ENCODE data around the gene VSX2. TPM values are rescaled to one million over a fixed set of nuclear protein-coding genes. Genes with fewer than 3 reads are reported as not detected.

The VSX2 gene
- total RNA-seq, 1 experiment from 2014 or later, result not detected

DNA sequence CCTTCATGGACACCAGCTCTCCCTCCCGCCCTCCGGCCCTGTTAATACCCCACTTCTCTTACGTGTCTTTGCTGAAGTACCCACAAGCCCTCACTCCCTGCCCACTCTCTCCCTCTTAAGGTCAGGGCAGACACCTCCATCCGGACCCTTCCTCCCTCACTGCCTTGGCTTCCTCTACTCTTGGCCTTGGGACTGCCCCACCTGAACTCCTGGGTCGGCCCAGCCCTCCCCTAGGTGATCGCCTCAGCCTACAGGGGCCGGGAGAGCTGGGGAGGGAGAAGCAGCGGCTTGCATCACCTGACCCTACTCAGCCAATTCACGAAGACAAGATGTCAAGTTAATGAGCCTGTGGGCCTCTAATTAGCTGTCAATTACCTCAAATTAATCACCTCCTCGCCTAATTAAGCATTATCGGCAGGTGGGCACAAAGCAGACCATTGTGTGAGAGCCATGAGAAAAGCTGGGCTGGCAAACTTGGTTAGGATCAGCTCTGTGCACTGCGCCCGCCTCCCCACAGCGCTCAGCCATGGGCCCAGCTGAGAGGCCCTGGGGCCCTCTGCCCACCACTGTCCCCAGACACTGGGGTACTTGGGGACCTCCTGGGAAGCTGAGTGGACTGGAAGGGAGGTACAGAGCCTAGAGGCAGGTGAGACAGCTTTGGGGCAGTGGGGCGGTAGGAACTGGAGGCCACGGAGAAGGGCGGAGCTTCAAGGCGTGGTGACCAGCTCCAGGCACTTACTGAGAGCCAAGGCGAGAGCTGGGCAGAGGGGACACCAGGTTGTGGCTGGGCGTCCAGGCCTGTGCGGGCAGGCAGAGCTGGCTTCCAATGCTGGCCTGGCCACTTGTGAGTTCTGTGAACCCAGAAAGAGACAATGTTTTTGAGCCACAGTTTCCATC is 25.1 kb upstream of the VSX2 start:
- WGBS (ENCODE audit: extremely low coverage, insufficient read length, low lambda C conversion rate), result no CpG with 5 or more reads among the region's 21 CpGs
- H3K23me2 ChIP-seq (ENCODE audit: insufficient read length, low read depth, low read length, poor library complexity, severe bottlenecking), result no peaks in the 10 kb centered on the region
- H3K4me3 Mint-ChIP-seq, result no peak overlapping the region
- H3K36me3 Mint-ChIP-seq (ENCODE audit: insufficient read depth in 1 of 3, low read depth in 3 of 3), result no peaks in the 10 kb centered on the region
- no peak overlapping the region for H3K23ac ChIP-seq (ENCODE audit: insufficient read length, low read depth, low read length)
- no peaks in the 10 kb centered on the region for H3K9me3 ChIP-seq (ENCODE audit: control insufficient read depth, low read depth, low read length)
- peak overlapping the region in 1 of 3 experiments; percentile 50; a peak in 2 of 7 replicates for H3K27ac Mint-ChIP-seq
- H2BK12ac ChIP-seq (ENCODE audit: insufficient read length, low read depth, low read length), result no peak overlapping the region
- no peak overlapping the region for H2BK15ac ChIP-seq (ENCODE audit: low read depth, low read length)
- no peak overlapping the region for H2BK5ac ChIP-seq (ENCODE audit: insufficient read length, low read length)
- H3K9ac ChIP-seq (ENCODE audit: extremely low read depth, insufficient read length, low read length), result no peak overlapping the region
- TF ChIP-seq, protein P1, sequence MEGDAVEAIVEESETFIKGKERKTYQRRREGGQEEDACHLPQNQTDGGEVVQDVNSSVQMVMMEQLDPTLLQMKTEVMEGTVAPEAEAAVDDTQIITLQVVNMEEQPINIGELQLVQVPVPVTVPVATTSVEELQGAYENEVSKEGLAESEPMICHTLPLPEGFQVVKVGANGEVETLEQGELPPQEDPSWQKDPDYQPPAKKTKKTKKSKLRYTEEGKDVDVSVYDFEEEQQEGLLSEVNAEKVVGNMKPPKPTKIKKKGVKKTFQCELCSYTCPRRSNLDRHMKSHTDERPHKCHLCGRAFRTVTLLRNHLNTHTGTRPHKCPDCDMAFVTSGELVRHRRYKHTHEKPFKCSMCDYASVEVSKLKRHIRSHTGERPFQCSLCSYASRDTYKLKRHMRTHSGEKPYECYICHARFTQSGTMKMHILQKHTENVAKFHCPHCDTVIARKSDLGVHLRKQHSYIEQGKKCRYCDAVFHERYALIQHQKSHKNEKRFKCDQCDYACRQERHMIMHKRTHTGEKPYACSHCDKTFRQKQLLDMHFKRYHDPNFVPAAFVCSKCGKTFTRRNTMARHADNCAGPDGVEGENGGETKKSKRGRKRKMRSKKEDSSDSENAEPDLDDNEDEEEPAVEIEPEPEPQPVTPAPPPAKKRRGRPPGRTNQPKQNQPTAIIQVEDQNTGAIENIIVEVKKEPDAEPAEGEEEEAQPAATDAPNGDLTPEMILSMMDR (conservative IDR thresholded peaks at IDR 0.05), result no peak
- no peak overlapping the region for H3T11ph ChIP-seq (ENCODE audit: low read length)
- H3K79me2 ChIP-seq (ENCODE audit: insufficient read depth, low read length), result no peaks in the 10 kb centered on the region
- peaks cover 50% of the 10 kb centered on the region for H3K27me3 Mint-ChIP-seq (ENCODE audit: low read depth)
- H3K79me1 ChIP-seq (ENCODE audit: insufficient read depth, low read depth, low read length, poor library complexity, severe bottlenecking), result no peaks in the 10 kb centered on the region
- no peaks in the 10 kb centered on the region for H4K20me1 ChIP-seq (ENCODE audit: control insufficient read depth, insufficient read depth, insufficient read length)
- H2BK120ac ChIP-seq (ENCODE audit: low read depth, low read length, poor library complexity, severe bottlenecking), result no peak overlapping the region
- H4K91ac ChIP-seq (ENCODE audit: insufficient read length, low read depth, low read length), result no peak overlapping the region
- peaks cover 5 to 10% of the 10 kb centered on the region in 2 experiments; a peak in 3 of 4 replicates for H3K4me1 Mint-ChIP-seq
- H4K8ac ChIP-seq (replicated peaks; ENCODE audit: insufficient read length, low read depth, low read length), result no peak overlapping the region
- H4K5ac ChIP-seq (ENCODE audit: insufficient read length, low read depth, low read length), result no peak overlapping the region
- DNase-seq, result no peak
- no peaks in the 10 kb centered on the region; the same call in 1 of the 2 replicates for H3K4me1 ChIP-seq (ENCODE audit: insufficient read depth, low read length)
- H3K9me3 Mint-ChIP-seq, result no peaks in the 10 kb centered on the region
- H2AFZ ChIP-seq (ENCODE audit: low read length), result no peak overlapping the region
- H3K4ac ChIP-seq (ENCODE audit: low read depth, low read length), result no peak overlapping the region
- no peak overlapping the region for H3K4me2 ChIP-seq (ENCODE audit: insufficient read depth, insufficient read length, low read length)
- H3K27me3 ChIP-seq (ENCODE audit: insufficient read depth, low read length), result no peaks in the 10 kb centered on the region; the same call in 1 of the 2 replicates
- H3K27ac ChIP-seq (ENCODE audit: insufficient read length, low read depth, low read length), result no peak overlapping the region
- H2AK5ac ChIP-seq (ENCODE audit: insufficient read length, low read length), result no peak overlapping the region
- H2BK20ac ChIP-seq (ENCODE audit: low read depth, low read length, poor library complexity, severe bottlenecking), result no peak overlapping the region
- H3K18ac ChIP-seq (ENCODE audit: insufficient read length, low read depth, low read length), result no peak overlapping the region
- H3K14ac ChIP-seq (ENCODE audit: insufficient read depth, low read length), result no peak overlapping the region
- no peak overlapping the region for H3K56ac ChIP-seq (ENCODE audit: insufficient read length, low read depth, low read length)

All from H9 (cell line).